Stimulated activated CD8-positive, alpha-beta memory T cell treated with anti-CD3 and anti-CD28 coated beads, Interleukin-15, amount 100 ng/mL, for 48 hours (primary cell): ENCODE data around the gene MPEG1.

Experiments used
- DNase-seq, 2 donors: peaks; one replicate each; pipeline ENCODE4 v3.0.0-alpha.2; 2020; ENCODE audit warnings: low read depth in 2 of 2

The MPEG1 gene

GRCh38 chr11:59218319-59218718, 5.6 kb upstream of the MPEG1 start:
- DNase-seq = no peak

- DNase-seq = no peak
These were observed 4.2 kb upstream of the MPEG1 start for GRCh38 chr11:59216641-59217564.

GRCh38 chr11:59214141-59214893, 1.6 kb upstream of the MPEG1 start:
- no peak for DNase-seq

GRCh38 chr11:59212222-59212621, 505 bp downstream of the MPEG1 start:
- no peak for DNase-seq

- DNase-seq = no peak
These were observed 3.8 kb downstream of the MPEG1 start for GRCh38 chr11:59208956-59209355.

DNA sequence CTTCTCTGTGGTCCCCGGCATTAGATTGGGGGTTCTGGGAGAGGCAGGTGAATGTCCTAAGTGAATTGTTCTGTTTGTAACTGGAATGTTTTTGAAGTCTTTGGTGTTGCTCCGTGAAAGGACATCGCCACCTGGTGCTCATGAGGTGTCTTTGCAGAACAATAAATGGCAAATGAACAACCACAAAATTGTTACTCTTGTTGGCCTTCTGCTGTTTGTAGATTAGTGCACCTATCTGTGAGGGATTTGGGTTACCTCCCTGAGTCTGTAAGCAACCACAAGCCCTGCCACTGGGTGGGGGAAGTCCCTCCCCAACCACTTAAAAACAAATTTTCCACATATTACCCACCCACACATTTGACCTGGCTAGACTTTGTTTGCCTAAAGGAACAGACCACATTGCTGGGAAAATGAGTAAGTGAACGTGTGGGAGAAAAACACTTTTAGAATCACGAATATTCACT, 4.7 kb downstream of the MPEG1 start:
- DNase-seq = peak in 1 of 2 donors; percentile 28

DNA sequence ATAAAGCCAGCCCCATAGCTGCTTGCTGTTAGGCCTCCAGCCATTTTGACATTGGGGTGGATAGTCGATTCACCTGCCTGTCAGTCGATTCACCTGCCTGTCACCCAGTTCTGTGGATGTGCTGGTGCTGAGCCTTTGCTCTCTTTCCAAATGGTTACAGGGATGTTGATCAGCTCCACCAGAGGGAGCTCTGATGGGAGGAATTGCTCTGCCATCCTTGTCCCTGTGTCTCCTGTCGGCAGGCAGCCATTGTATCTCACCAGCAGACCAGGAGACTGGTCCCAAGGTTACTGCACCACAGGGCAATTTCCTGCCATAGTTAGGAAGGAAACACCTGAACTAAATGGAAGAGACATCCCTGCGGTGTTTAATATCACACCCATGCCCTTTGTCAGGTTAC, 6.1 kb downstream of the MPEG1 start:
- DNase-seq = no peak

DNA sequence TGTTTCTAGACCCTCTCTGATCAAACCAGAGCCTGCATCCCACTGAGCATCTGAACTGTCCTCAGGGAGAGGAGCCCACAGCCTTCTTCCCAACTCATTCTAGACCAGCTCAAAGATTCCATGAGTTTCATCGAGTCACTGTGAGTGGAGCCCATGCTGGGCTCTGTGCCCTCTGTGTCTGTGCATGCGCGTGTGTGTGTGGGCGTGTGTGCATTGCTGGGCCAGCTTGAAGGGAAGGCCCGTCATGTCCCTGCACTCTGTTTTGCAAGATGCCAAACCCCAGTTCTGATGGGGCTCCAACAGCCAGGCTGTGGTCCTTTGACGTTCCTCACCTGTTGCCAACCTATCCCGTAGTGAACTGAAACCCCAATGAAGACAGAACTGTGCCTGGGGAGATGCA, 7.1 kb downstream of the MPEG1 start:
- DNase-seq = no peak

- no peak for DNase-seq
These were observed 8.0 kb downstream of the MPEG1 start for GRCh38 chr11:59204746-59205145.

GRCh38 chr11:59201353-59201752, 11.4 kb downstream of the MPEG1 start:
- DNase-seq = no peak

DNA sequence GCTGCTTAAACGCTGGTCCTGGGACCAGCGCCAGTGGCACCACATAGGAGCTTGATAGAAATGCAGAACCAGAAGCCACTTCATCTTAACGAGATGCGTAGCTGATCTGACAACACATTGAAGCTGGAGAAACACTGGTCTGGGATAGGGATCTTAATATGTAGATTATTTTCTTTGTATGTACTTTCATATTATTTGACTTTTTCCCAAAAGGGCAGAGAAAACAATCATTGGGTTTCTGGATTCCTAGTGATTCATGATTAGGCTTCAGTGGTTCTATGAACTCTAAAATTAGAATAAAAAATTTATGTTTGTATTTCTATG, 12.3 kb downstream of the MPEG1 start:
- no peak for DNase-seq

DNA sequence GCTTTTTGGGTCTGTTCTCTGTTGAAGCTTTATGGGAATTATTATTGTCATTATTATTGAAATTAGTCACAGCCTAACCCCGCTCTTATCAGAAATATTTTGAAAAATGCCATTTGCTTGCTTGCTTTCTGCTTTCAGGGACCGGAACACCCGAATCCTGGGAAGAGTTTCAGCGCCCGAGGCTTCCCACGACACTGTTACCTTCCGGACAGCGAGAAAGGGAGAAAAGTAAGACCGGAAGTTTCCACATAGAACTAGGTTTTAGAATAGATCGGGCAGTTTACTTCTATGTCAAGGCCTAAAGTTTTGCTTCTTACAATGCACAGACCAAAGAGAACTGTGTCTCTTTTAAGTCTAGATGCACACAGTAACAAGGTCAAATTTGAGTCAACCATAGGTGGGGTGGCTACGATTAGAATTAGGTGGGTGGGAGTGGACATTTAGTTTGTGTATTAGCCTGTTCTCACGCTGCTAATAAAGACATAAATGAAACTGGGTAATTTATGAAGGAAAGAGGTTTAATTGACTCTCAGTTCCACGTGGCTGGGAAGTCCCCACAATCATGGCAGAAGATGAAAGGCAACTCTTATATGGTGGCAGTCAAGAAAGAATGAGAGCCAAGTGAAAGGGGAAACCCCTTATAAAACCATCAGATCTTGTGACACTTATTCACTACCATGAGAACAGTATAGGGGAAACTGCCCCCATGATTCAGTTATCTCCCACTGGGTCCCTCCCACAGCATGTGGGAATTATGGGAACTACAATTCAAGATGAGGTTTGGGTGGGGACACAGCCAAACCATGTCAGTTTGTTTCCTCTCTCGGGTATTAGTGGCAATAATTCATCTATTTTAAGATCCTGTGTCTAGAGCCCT, 12.9 kb downstream of the MPEG1 start:
- no peak for DNase-seq

DNA sequence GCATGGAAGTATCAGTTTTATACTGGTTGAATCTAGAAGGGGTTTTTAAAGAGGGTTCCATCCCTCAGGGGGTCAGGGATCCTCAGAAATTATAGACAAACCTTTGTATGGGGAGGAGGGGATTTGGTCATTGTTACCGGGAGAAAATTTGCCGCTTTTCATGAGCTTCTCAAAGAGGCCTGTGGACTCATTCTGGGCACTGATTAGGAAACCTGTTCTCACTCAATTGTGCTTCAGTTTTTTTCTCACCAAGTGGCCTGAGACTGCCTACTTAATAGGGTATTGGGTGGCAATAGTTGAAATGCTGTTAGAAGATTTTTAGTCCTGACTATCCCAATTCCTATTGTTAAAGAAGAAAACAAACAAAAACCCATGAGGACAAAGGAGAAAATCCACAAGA, 14.0 kb downstream of the MPEG1 start:
- no peak for DNase-seq

GRCh38 chr11:59197991-59198390, 14.7 kb downstream of the MPEG1 start:
- no peak for DNase-seq

GRCh38 chr11:59196777-59197176, 15.9 kb downstream of the MPEG1 start:
- no peak for DNase-seq

DNA sequence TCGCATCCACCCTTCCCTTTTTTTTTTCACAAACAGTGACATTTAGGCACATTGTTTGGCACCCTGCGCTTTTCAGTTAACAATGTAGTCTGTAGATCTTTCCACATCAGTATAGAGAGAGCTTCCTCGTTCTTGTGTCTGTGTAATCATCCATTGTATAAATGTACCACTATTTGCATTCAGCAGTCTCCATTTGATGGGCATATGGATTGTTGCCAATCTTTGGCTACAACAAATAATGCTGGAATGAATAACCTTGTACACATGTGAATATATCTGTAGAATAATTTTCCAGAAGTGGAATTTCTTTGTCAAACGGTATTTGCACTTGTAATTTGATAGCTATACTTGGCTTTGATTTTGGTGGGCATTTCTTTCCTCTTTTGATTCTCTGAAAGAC, 17.1 kb downstream of the MPEG1 start:
- DNase-seq = no peak

GRCh38 chr11:59193587-59194130, 19.1 kb downstream of the MPEG1 start:
- DNase-seq = no peak

GRCh38 chr11:59192446-59193020, 20.2 kb downstream of the MPEG1 start:
- DNase-seq = no peak

- no peak for DNase-seq
These were observed 20.8 kb downstream of the MPEG1 start for GRCh38 chr11:59191890-59192289.

- no peak for DNase-seq
These were observed 21.6 kb downstream of the MPEG1 start for GRCh38 chr11:59191095-59191494.

DNA sequence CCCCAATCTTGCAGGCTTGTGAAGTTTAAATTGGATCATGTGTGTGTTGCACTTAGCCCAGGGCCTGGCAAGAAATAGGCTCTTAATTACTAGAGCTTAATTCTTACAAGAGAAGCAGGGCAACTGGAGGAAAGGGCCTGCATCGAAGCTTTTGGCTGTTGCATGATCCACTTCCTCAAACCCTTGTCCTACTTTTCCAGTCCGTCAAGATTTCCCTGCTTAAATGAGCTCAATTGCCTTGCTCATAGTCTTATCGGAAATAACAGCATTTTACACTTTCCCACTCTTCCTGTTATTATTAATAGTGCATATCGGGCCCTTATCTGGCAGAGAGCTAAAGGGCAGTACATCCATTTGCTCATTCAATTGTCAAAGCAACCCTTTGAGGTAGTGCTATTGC, 22.7 kb downstream of the MPEG1 start:
- DNase-seq = no peak
